PC-9 (cell line): Measurements from ENCODE around the gene MTA3. TPM values are rescaled to one million over a fixed set of nuclear protein-coding genes. Genes with fewer than 3 reads are reported as not detected.

Experiments used
- BruUV-seq: library from RNA; stranded (reverse); fragments of 400-500 nt; replicated peaks from 2 replicates; lab custom pipeline; 2021; lab: Mats Ljungman, UMichigan
- CTCF ChIA-PET: fragments of 300-600 bp; sonication (Branson Sonifier 250); formaldehyde crosslinking; loops from one replicate; lab custom pipeline; 2022; ENCODE audit warnings: antibody characterized with exemption; lab: Charles Lee
- POLR2A ChIA-PET: fragments of 300-600 bp; sonication (Branson Sonifier 250); formaldehyde crosslinking; loops from one replicate; lab custom pipeline; 2022; ENCODE audit warnings: antibody characterized with exemption; ENCODE audit not compliant: unreplicated experiment; lab: Charles Lee
- DNase-seq, 2 experiments: peaks; one replicate each; pipeline versions ENCODE4 v3.0.0 to v3.0.0-alpha.2; 2015 to 2022; ENCODE audit warnings: mixed read lengths in 1 of 2
- H2AFZ ChIP-seq: fragments of 200-600 bp; sonication (generic); 2 replicates; pipeline ENCODE4 v1.8.1; 2017; ENCODE audit warnings: antibody characterized with exemption
- H3F3A ChIP-seq: fragments of 200-600 bp; sonication (generic); 2 replicates; pipeline ENCODE4 v1.8.1; 2017; ENCODE audit warnings: antibody characterized with exemption, mild to moderate bottlenecking, low read depth; ENCODE audit not compliant: insufficient read depth
- H3K27ac ChIP-seq: fragments of 200-600 bp; sonication (generic); 2 replicates; pipeline ENCODE4 v1.6.1; 2016; ENCODE audit warnings: mixed run types
- H3K27me3 ChIP-seq: fragments of 200-600 bp; sonication (generic); 2 replicates; pipeline ENCODE4 v1.6.1; 2016; ENCODE audit warnings: low read depth, mixed run types; ENCODE audit not compliant: insufficient read depth
- H3K36me3 ChIP-seq: fragments of 200-600 bp; sonication (generic); 2 replicates; pipeline ENCODE4 v1.6.1; 2016; ENCODE audit warnings: low read depth, mixed run types
- H3K4me1 ChIP-seq: fragments of 200-600 bp; sonication (generic); replicated peaks from 2 replicates; pipeline ENCODE4 v1.6.1; 2016; ENCODE audit warnings: mixed run types; ENCODE audit not compliant: insufficient read depth
- H3K4me2 ChIP-seq: fragments of 200-600 bp; sonication (generic); 2 replicates; pipeline ENCODE4 v1.6.1; 2017; ENCODE audit warnings: mixed run types
- H3K4me3 ChIP-seq: fragments of 200-600 bp; sonication (generic); 2 replicates; pipeline ENCODE4 v1.6.1; 2016; ENCODE audit warnings: mixed run types
- H3K79me2 ChIP-seq: fragments of 200-600 bp; sonication (generic); 2 replicates; pipeline ENCODE4 v1.6.1; 2017; ENCODE audit warnings: low read depth, mixed run types
- H3K9me2 ChIP-seq: fragments of 200-600 bp; sonication (generic); 2 replicates; pipeline ENCODE4 v1.8.1; 2017; ENCODE audit warnings: mild to moderate bottlenecking; ENCODE audit not compliant: insufficient read depth
- H3K9me3 ChIP-seq: fragments of 200-600 bp; sonication (generic); 2 replicates; pipeline ENCODE4 v1.8.1; 2016; ENCODE audit warnings: low read depth; ENCODE audit not compliant: insufficient read depth
- H4K20me1 ChIP-seq: fragments of 200-600 bp; sonication (generic); 2 replicates; pipeline ENCODE4 v1.8.1; 2017; ENCODE audit not compliant: insufficient read depth
- EZH2 ChIP-seq: fragments of 200-600 bp; sonication (generic); IDR thresholded peaks from 2 replicates; pipeline ENCODE4 v1.8.0; 2017; ENCODE audit warnings: antibody characterized with exemption, low read depth
- intact Hi-C: fragments of 100-400 bp; cut with micrococcal nuclease; formaldehyde crosslinking; loops from one replicate; pipeline ENCODE4 v1.10.0; 2022; ENCODE audit not compliant: unreplicated experiment
- total RNA-seq: library from RNA; stranded (reverse); gene quantifications from 2 replicates; pipeline ENCODE4 v1.2.3, GENCODE V29; 2021
- TF ChIP-seq, protein P1 (sequence below): fragments of 200-600 bp; sonication (generic); conservative IDR thresholded peaks from 2 replicates; pipeline ENCODE4 v1.6.1; 2017; ENCODE audit warnings: mixed run types, antibody characterized with exemption, mild to moderate bottlenecking, moderate library complexity

MTA3 gene
- total RNA-seq, 1 experiment from 2014 or later = 89.8 TPM

DNA sequence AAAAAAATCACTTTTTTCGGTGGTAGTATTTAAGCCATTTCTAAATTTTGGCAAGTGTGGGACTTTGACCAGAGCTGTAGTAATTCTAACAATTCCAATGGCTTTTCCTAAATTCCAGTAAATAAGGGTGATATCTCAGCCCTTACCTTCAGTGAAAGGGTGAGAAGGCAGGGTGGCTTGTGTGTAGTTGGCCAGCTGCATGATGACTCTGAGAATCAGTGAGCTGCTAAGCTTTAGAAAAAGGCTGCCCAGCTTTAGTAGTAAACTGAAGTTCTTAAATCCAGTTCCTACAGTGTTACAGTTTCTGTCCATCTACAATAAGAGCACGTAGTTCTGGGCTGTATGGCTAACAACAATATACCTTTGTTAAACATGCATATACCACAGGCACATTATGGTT is 153.5 kb downstream of the MTA3 start:
- H2AFZ ChIP-seq = no peak overlapping the region
- ChIA-PET CTCF (no interaction called here), POLR2A (no interaction called here)
- no peak for TF ChIP-seq EZH2
- TF ChIP-seq, protein P1, sequence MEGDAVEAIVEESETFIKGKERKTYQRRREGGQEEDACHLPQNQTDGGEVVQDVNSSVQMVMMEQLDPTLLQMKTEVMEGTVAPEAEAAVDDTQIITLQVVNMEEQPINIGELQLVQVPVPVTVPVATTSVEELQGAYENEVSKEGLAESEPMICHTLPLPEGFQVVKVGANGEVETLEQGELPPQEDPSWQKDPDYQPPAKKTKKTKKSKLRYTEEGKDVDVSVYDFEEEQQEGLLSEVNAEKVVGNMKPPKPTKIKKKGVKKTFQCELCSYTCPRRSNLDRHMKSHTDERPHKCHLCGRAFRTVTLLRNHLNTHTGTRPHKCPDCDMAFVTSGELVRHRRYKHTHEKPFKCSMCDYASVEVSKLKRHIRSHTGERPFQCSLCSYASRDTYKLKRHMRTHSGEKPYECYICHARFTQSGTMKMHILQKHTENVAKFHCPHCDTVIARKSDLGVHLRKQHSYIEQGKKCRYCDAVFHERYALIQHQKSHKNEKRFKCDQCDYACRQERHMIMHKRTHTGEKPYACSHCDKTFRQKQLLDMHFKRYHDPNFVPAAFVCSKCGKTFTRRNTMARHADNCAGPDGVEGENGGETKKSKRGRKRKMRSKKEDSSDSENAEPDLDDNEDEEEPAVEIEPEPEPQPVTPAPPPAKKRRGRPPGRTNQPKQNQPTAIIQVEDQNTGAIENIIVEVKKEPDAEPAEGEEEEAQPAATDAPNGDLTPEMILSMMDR = no peak
- BruUV-seq = no TSS peak
- no peaks in the 10 kb centered on the region for H3K36me3 ChIP-seq
- H3K9me2 ChIP-seq = no peaks in the 10 kb centered on the region
- no peaks in the 10 kb centered on the region for H3K4me1 ChIP-seq
- H3K4me2 ChIP-seq = no peak overlapping the region
- no peaks in the 10 kb centered on the region for H3K79me2 ChIP-seq
- H3K27ac ChIP-seq = no peak overlapping the region
- H4K20me1 ChIP-seq = no peaks in the 10 kb centered on the region
- H3K27me3 ChIP-seq = no peaks in the 10 kb centered on the region
- no peaks in the 10 kb centered on the region for H3K9me3 ChIP-seq
- no peak for DNase-seq
- intact Hi-C loops = no loop called here
- H3K4me3 ChIP-seq = no peak overlapping the region
- peaks cover 3% of the 10 kb centered on the region; the same call in 1 of the 2 replicates for H3F3A ChIP-seq

DNA sequence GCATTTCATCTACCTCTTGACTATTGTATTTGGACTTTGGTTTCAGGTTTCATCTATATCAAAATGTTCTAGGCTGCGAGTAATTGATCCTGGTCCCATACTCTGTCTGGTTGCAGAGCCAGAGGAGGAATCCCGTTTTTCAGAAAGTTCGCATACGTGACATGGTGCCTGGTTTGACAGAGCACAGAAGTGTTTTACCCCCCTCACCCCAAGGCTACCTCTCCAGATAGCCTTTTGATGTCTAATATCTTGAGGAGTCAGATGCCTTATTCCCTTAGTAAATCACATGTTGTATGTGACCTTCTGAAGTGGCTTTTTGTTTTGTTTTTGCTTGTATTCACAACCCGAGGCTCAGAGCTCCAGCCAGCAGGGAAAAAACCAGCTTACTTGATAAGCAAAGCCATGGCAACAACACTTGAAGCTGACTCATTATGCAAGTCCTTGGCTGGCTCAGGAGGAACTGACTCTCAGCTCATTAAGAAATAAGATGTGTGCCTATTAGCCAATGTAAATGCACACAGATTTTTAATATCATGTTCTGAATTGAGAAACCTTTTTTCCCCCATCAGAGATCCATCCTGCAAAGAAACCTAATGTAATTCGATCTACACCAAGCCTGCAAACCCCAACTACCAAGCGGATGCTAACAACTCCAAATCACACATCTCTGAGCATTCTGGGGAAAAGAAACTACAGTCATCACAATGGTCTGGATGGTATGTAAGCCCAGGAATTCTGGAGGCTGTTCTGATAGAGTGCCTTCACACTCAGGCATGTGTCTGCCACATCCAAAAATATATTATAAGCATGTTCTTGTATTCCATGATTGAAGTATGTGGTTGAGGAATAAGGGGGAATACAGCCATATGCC is 154.1 kb downstream of the MTA3 start:
- ChIA-PET POLR2A (interaction anchor here (0.7 kb wide), 1 partner anchor 10 kb away, joined by 7 read pairs; no protein-coding TSS in a partner anchor), CTCF (no interaction called here)
- no peaks in the 10 kb centered on the region for H3K9me2 ChIP-seq
- H3K4me1 ChIP-seq = no peaks in the 10 kb centered on the region
- H3K4me2 ChIP-seq = no peak overlapping the region
- no peaks in the 10 kb centered on the region for H4K20me1 ChIP-seq
- no peaks in the 10 kb centered on the region for H3K36me3 ChIP-seq
- no peak overlapping the region for H3K27ac ChIP-seq
- no TSS peak for BruUV-seq
- H3K4me3 ChIP-seq = no peak overlapping the region
- no peak overlapping the region for H2AFZ ChIP-seq
- H3K79me2 ChIP-seq = no peaks in the 10 kb centered on the region
- H3K27me3 ChIP-seq = no peaks in the 10 kb centered on the region
- intact Hi-C loops = no loop called here
- TF ChIP-seq, protein P1 = no peak
- no peak for TF ChIP-seq EZH2
- no peaks in the 10 kb centered on the region for H3K9me3 ChIP-seq
- DNase-seq = peak; percentile 29 to 79
- peaks cover 3% of the 10 kb centered on the region; the same call in 1 of the 2 replicates for H3F3A ChIP-seq

DNA sequence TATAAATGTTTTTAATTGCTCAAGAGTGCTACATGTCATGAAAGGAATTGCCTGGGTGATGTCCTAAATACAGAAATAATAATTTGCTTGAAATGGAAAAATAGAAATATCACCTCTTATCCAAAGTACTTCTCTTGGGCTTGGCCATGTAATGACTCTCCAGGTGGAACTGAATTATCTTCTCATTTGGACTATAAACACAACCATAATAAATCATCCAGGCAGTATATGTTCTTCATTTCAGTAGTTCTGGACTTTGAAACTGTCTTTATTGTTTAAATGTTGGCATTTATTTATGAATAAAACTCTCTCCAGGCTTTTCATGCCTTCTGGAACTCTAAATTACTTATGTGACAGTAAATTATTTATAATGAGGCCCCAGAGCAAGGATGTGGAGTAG is 155.0 kb downstream of the MTA3 start:
- no peaks in the 10 kb centered on the region for H3K79me2 ChIP-seq
- no peak for TF ChIP-seq EZH2
- TF ChIP-seq, protein P1 = no peak
- no peaks in the 10 kb centered on the region for H3K27me3 ChIP-seq
- no peak overlapping the region for H2AFZ ChIP-seq
- no peak overlapping the region for H3K27ac ChIP-seq
- H3K4me3 ChIP-seq = no peak overlapping the region
- H3K9me2 ChIP-seq = no peaks in the 10 kb centered on the region
- intact Hi-C loops = no loop called here
- 0 out of 2 replicates have a peak, but pooled peaks cover 2% of the 10 kb centered on the region for H3K36me3 ChIP-seq
- peaks cover 3% of the 10 kb centered on the region; the same call in 1 of the 2 replicates for H3F3A ChIP-seq
- ChIA-PET POLR2A (no interaction called here), CTCF (no interaction called here)
- no peaks in the 10 kb centered on the region for H4K20me1 ChIP-seq
- no peaks in the 10 kb centered on the region for H3K9me3 ChIP-seq
- no peak for DNase-seq
- no peak overlapping the region for H3K4me2 ChIP-seq
- BruUV-seq = no TSS peak
- H3K4me1 ChIP-seq = no peaks in the 10 kb centered on the region
